H1 (cell line): ENCODE data around the gene SPATA13. TPM values are rescaled to one million over a fixed set of nuclear protein-coding genes. Genes with fewer than 3 reads are reported as not detected.

Experiments used
- ATF2 ChIP-seq: IDR thresholded peaks from 2 replicates; pipeline ENCODE4 v1.6.1; 2012; ENCODE audit warnings: low read length, inconsistent platforms
- SP4 ChIP-seq: IDR thresholded peaks from 2 replicates; pipeline ENCODE4 v1.6.1; 2012; ENCODE audit warnings: low read length, inconsistent platforms
- polyA plus RNA-seq, 7 experiments: library from polyadenylated mRNA; depleted of rRNA in 3 of 7; stranded (reverse) in 5 of 7; unstranded in 2 of 7; fragments of >200 nt in 5 of 7; fragments of 200-250 nt in 2 of 7; gene quantifications; 1 replicate in 5 of 7; 2 replicates in 1 of 7; 4 replicates in 1 of 7; pipeline versions ENCODE4 v1.2.1 to v1.2.3, GENCODE V29; 2011 to 2013; ENCODE audit warnings: missing spikeins in 2 of 7, mixed read lengths in 2 of 7
- total RNA-seq: library from RNA; stranded (reverse); fragmentation: NEBNext Ultra II Directional; extraction: Animal tissue kit (Norgen Biotek cat#: 25700); gene quantifications from 2 replicates; pipeline ENCODE4 v1.2.1, GENCODE V29; 2021

The SPATA13 gene
- total and polyA plus RNA-seq, 2 of the 8 experiments (the other 6 are each of a cell fraction or from before 2014, with no cell fraction given): 12.6 to 30.9 TPM

DNA sequence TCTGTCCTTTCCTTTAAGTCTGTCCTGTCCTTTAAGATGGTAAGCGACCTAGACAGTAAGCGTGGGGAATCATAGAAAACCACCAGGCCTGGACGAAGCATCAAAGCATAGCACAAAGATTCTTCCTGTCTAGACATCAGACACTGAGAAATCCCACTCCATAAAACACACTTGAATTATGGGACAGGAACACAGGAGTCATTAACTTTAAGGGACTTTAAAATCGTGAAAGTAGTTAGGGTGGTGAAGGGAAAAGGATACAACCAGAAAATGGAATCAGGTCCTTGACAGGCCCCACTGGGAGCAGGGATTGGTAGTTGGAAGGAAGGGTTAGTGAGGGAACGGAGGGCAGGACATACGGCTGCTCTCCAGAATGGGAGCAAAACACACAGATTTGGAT lies 117.2 kb downstream of the SPATA13 start (continued):
- TF ChIP-seq SP4 (no peak), ATF2 (no peak)
- TF ChIP-seq, all 59 proteins: peak for 0
